H1 (cell line): ENCODE results near the gene PPFIA2. TPM values are rescaled to one million over a fixed set of nuclear protein-coding genes. Genes with fewer than 3 reads are reported as not detected.

Source experiments
- CTCF ChIA-PET: fragments of 300-600 bp; sonication (Branson Sonifier 250); formaldehyde crosslinking; loops from one replicate; lab custom pipeline; 2021; ENCODE audit not compliant: partially characterized antibody; lab: Charles Lee
- POLR2A ChIA-PET: fragments of 300-600 bp; sonication (Branson Sonifier 250); formaldehyde crosslinking; loops from one replicate; lab custom pipeline; 2021; ENCODE audit warnings: inconsistent platforms; ENCODE audit not compliant: partially characterized antibody; lab: Charles Lee
- DNase-seq, 2 experiments: peaks; one replicate each; pipeline versions ENCODE4 v3.0.0 to v3.0.0-alpha.2; 2010 to 2022; ENCODE audit warnings: low spot score in 2 of 2, low read depth in 1 of 2, mixed read lengths in 1 of 2
- FAIRE-seq: peaks from 2 replicates; lab custom pipeline; 2011; peaks lifted over from hg19 to GRCh38; lab: Jason Lieb, UNC
- H2AFZ ChIP-seq: 2 replicates; pipeline ENCODE4 v1.8.1; 2012; ENCODE audit warnings: low read length, inconsistent platforms
- H2AK5ac ChIP-seq: 2 replicates; pipeline ENCODE4 v1.6.1; 2013; ENCODE audit warnings: low read depth, low read length
- H2BK120ac ChIP-seq: replicated peaks from 2 replicates; pipeline ENCODE3; 2013; ENCODE audit warnings: low read depth, low read length, inconsistent platforms
- H2BK12ac ChIP-seq: 2 replicates; pipeline ENCODE4 v1.6.1; 2013; ENCODE audit warnings: low read depth, low read length
- H2BK15ac ChIP-seq: 2 replicates; pipeline ENCODE4 v1.6.1; 2013; ENCODE audit warnings: low read length
- H2BK20ac ChIP-seq: 2 replicates; pipeline ENCODE4 v1.6.1; 2013; ENCODE audit warnings: low read length
- H2BK5ac ChIP-seq: 2 replicates; pipeline ENCODE4 v1.6.1; 2013; ENCODE audit warnings: low read depth, low read length
- H3K14ac ChIP-seq: 2 replicates; pipeline ENCODE4 v1.6.1; 2013; ENCODE audit warnings: inconsistent platforms; ENCODE audit not compliant: insufficient read length
- H3K18ac ChIP-seq: 2 replicates; pipeline ENCODE4 v1.6.1; 2013; ENCODE audit warnings: low read length; ENCODE audit errors: extremely low read depth
- H3K23ac ChIP-seq: 2 replicates; pipeline ENCODE4 v1.6.1; 2013; ENCODE audit warnings: inconsistent platforms; ENCODE audit not compliant: insufficient read length
- H3K23me2 ChIP-seq: 2 replicates; pipeline ENCODE4 v1.6.1; 2013; ENCODE audit warnings: low read depth, low read length
- H3K27ac ChIP-seq: 2 replicates; pipeline ENCODE4 v1.6.1; 2011; ENCODE audit warnings: low read depth, low read length, inconsistent platforms
- H3K27me3 ChIP-seq, 4 experiments: replicated peaks in 1 of 4; 1 replicate in 1 of 4; 2 replicates in 3 of 4; pipeline versions ENCODE4 v1.6.1 to v1.8.1; 2011 to 2013; ENCODE audit warnings: low read length in 3 of 4, mild to moderate bottlenecking in 3 of 4, inconsistent platforms in 2 of 4, mixed read lengths in 2 of 4, moderate library complexity in 1 of 4; ENCODE audit not compliant: control insufficient read depth in 3 of 4, insufficient read depth in 3 of 4; ENCODE audit errors: extremely low read depth in 1 of 4
- H3K36me3 ChIP-seq, 4 experiments: 2 replicates each; pipeline versions ENCODE4 v1.6.1 to v1.8.1; 2011 to 2013; ENCODE audit warnings: mild to moderate bottlenecking in 4 of 4, low read length in 3 of 4, moderate library complexity in 2 of 4, control low read depth in 1 of 4, inconsistent platforms in 1 of 4; ENCODE audit not compliant: insufficient read depth in 4 of 4, control insufficient read depth in 2 of 4
- H3K4ac ChIP-seq: replicated peaks from 2 replicates; pipeline ENCODE3; 2013; ENCODE audit warnings: low read length, low read depth, mixed read lengths, inconsistent platforms; ENCODE audit not compliant: insufficient read length
- H3K4me1 ChIP-seq, 4 experiments: replicated peaks in 1 of 4; 1 replicate in 1 of 4; 2 replicates in 3 of 4; pipeline versions ENCODE4 v1.6.1 to v1.8.1; 2011 to 2013; ENCODE audit warnings: low read length in 3 of 4, inconsistent platforms in 2 of 4, mixed read lengths in 1 of 4; ENCODE audit not compliant: insufficient read depth in 4 of 4, control insufficient read depth in 3 of 4
- H3K4me2 ChIP-seq, 2 experiments: 2 replicates each; pipeline versions ENCODE4 v1.6.1 to v1.8.1; 2011 to 2013; ENCODE audit warnings: low read depth in 2 of 2, low read length in 2 of 2, control low read depth in 1 of 2, inconsistent platforms in 1 of 2, mild to moderate bottlenecking in 1 of 2; ENCODE audit not compliant: insufficient read depth in 1 of 2
- H3K4me3 ChIP-seq, 4 experiments: fragments of 200-600, 300-600 bp in 1 of 4; sonication (generic), shearing (Covaris generic), sonication (Bioruptor Twin) in 1 of 4; 2 replicates each; pipeline versions ENCODE4 v1.5.1 to v1.8.1; 2011 to 2016; ENCODE audit warnings: low read length in 4 of 4, low read depth in 3 of 4, control low read depth in 2 of 4, inconsistent platforms in 2 of 4, mild to moderate bottlenecking in 2 of 4, mixed read lengths in 1 of 4, moderate library complexity in 1 of 4; ENCODE audit not compliant: insufficient read depth in 2 of 4; ENCODE audit errors: extremely low read depth in 1 of 4
- H3K56ac ChIP-seq: replicated peaks from 2 replicates; pipeline ENCODE3; 2013; ENCODE audit warnings: low read depth, mild to moderate bottlenecking, mixed read lengths, low read length, inconsistent platforms; ENCODE audit not compliant: insufficient read length
- H3K79me1 ChIP-seq: 2 replicates; pipeline ENCODE4 v1.6.1; 2013; ENCODE audit warnings: low read depth, low read length, control low read depth
- H3K79me2 ChIP-seq, 2 experiments: 2 replicates each; pipeline versions ENCODE4 v1.6.1 to v1.8.1; 2012 to 2013; ENCODE audit warnings: low read length in 2 of 2, mild to moderate bottlenecking in 2 of 2, inconsistent platforms in 1 of 2; ENCODE audit not compliant: insufficient read depth in 2 of 2, control insufficient read depth in 1 of 2
- H3K9ac ChIP-seq, 4 experiments: replicated peaks in 1 of 4; 1 replicate in 1 of 4; 2 replicates in 3 of 4; pipeline versions ENCODE4 v1.6.1 to v1.8.1; 2011 to 2013; ENCODE audit warnings: low read depth in 3 of 4, low read length in 3 of 4, control low read depth in 2 of 4, mild to moderate bottlenecking in 2 of 4, moderate library complexity in 2 of 4, inconsistent platforms in 1 of 4; ENCODE audit errors: extremely low read depth in 1 of 4
- H3K9me3 ChIP-seq, 2 experiments: 2 replicates each; pipeline versions ENCODE4 v1.6.1 to v1.8.1; 2012 to 2013; ENCODE audit warnings: mild to moderate bottlenecking in 2 of 2, moderate library complexity in 2 of 2, control low read depth in 1 of 2, inconsistent platforms in 1 of 2, low read depth in 1 of 2, low read length in 1 of 2, mixed read lengths in 1 of 2; ENCODE audit not compliant: insufficient read depth in 2 of 2
- H4K20me1 ChIP-seq, 2 experiments: replicated peaks in 1 of 2; 2 replicates each; pipeline versions ENCODE3 to v1.8.1; 2011 to 2013; ENCODE audit warnings: inconsistent platforms in 2 of 2, low read length in 2 of 2, mild to moderate bottlenecking in 1 of 2; ENCODE audit not compliant: insufficient read depth in 2 of 2, control insufficient read depth in 1 of 2
- H4K5ac ChIP-seq: 2 replicates; pipeline ENCODE4 v1.6.1; 2013; ENCODE audit warnings: low read length, low read depth, mixed read lengths, inconsistent platforms; ENCODE audit not compliant: insufficient read length
- H4K8ac ChIP-seq: 2 replicates; pipeline ENCODE4 v1.8.0; 2013; ENCODE audit warnings: mild to moderate bottlenecking, moderate library complexity, low read length, inconsistent platforms; ENCODE audit not compliant: insufficient read depth; ENCODE audit errors: extremely low read depth
- H4K91ac ChIP-seq: replicated peaks from 2 replicates; pipeline ENCODE3; 2013; ENCODE audit warnings: low read length, mixed read lengths, inconsistent platforms; ENCODE audit not compliant: insufficient read length
- ASH2L ChIP-seq: fragments of 200-600, 300-600 bp; sonication (generic); IDR thresholded peaks from one replicate; pipeline ENCODE4 v1.7.1; 2017; ENCODE audit warnings: low read length
- BCL11A ChIP-seq, 2 experiments: IDR thresholded peaks; one replicate each; pipeline ENCODE4 v1.6.1; 2011; ENCODE audit warnings: low read depth in 2 of 2, low read length in 2 of 2, mild to moderate bottlenecking in 2 of 2
- CHD2 ChIP-seq: IDR thresholded peaks from 2 replicates; pipeline ENCODE4 v1.6.1; 2012; ENCODE audit warnings: low read length, improper control_type of control experiment
- HDAC6 ChIP-seq: IDR thresholded peaks from one replicate; pipeline ENCODE4 v1.7.1; 2012; ENCODE audit warnings: low read depth, mild to moderate bottlenecking, inconsistent platforms, low read length, moderate library complexity
- MAFK ChIP-seq: IDR thresholded peaks from 2 replicates; pipeline ENCODE4 v1.6.1; 2012; ENCODE audit warnings: low read depth, mild to moderate bottlenecking, improper control_type of control experiment, low read length
- RBBP5 ChIP-seq: IDR thresholded peaks from 2 replicates; pipeline ENCODE4 v1.7.1; 2012; ENCODE audit warnings: low read depth, mild to moderate bottlenecking, inconsistent platforms, low read length, moderate library complexity, borderline replicate concordance
- RFX5 ChIP-seq: IDR thresholded peaks from 2 replicates; pipeline ENCODE4 v1.6.1; 2011; ENCODE audit warnings: low read depth, low read length, improper control_type of control experiment, borderline replicate concordance
- SIN3A ChIP-seq, 2 experiments: IDR thresholded peaks in 1 of 2; conservative IDR thresholded peaks in 1 of 2; 2 replicates each; pipeline ENCODE4 v1.6.1; 2011 to 2012; ENCODE audit warnings: low read length in 2 of 2, improper control_type of control experiment in 1 of 2, low read depth in 1 of 2, mild to moderate bottlenecking in 1 of 2
- SP4 ChIP-seq: IDR thresholded peaks from 2 replicates; pipeline ENCODE4 v1.6.1; 2012; ENCODE audit warnings: low read length, inconsistent platforms
- WGBS, 2 experiments: shearing (Covaris generic) in 1 of 2; methylation state at CpG; one replicate each; pipeline versions ENCODE4 v1.1.6 to v1.1.7; 2013 to 2015; ENCODE audit warnings: low lambda C conversion rate in 2 of 2, mixed read lengths in 2 of 2, inconsistent platforms in 1 of 2, low coverage in 1 of 2, missing lambda C conversion rate in 1 of 2; ENCODE audit not compliant: insufficient replicate concordance in 2 of 2, insufficient coverage in 1 of 2, insufficient read length in 1 of 2; ENCODE audit errors: extremely low coverage in 1 of 2, missing lambda C conversion rate in 1 of 2; 5-methylcytosine and 5-hydroxymethylcytosine counted together
- polyA plus RNA-seq, 7 experiments: library from polyadenylated mRNA; depleted of rRNA in 3 of 7; stranded (reverse) in 5 of 7; unstranded in 2 of 7; fragments of >200 nt in 5 of 7; fragments of 200-250 nt in 2 of 7; gene quantifications; 1 replicate in 5 of 7; 2 replicates in 1 of 7; 4 replicates in 1 of 7; pipeline versions ENCODE4 v1.2.1 to v1.2.3, GENCODE V29; 2011 to 2013; ENCODE audit warnings: missing spikeins in 2 of 7, mixed read lengths in 2 of 7
- total RNA-seq: library from RNA; stranded (reverse); fragmentation: NEBNext Ultra II Directional; extraction: Animal tissue kit (Norgen Biotek cat#: 25700); gene quantifications from 2 replicates; pipeline ENCODE4 v1.2.1, GENCODE V29; 2021
- TF ChIP-seq, protein P1 (sequence below): IDR thresholded peaks from 2 replicates; pipeline ENCODE4 v1.6.1; 2011; ENCODE audit warnings: low read depth, mild to moderate bottlenecking, low read length; ENCODE audit not compliant: insufficient read depth
- TF ChIP-seq, protein P2 (sequence below): IDR thresholded peaks from 2 replicates; pipeline ENCODE4 v1.6.1; 2012; ENCODE audit warnings: low read length, inconsistent platforms
- TF ChIP-seq, protein P3 (sequence below): IDR thresholded peaks from 2 replicates; pipeline ENCODE4 v1.6.1; 2012; ENCODE audit warnings: inconsistent platforms

Gene PPFIA2
- total and polyA plus RNA-seq, 2 of the 8 experiments (the other 6 are each of a cell fraction or from before 2014, with no cell fraction given): 1.2 to 1.8 TPM

DNA sequence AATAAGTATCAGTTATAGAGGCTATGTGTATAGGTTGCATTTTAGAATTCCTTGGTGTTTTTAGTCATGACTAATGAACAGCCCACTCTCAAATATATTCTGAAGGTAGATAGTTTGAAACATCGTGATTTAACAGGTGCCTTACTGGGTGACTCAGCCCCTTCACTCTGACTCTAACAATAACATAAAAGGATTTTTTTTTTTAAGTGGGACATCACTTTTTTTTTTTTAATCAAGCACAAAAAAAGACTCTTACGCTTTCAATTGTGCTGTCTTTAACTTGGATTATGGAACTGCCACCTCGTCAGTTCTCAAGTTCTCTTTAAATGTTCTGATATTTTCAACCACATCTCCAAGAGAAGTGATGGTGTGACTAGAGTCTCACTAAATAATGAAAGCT lies 46.6 kb downstream of the PPFIA2 start:
- Histone ChIP-seq H3K23me2 (no peaks in the 10 kb centered on the region), H2BK12ac (no peak overlapping the region), H3K27ac (no peak overlapping the region), H4K8ac (no peak overlapping the region), H2BK15ac (no peak overlapping the region), H2AK5ac (no peak overlapping the region), H3K9ac (no peak overlapping the region), H4K91ac (no peak overlapping the region), H2AFZ (no peak overlapping the region), H3K14ac (no peak overlapping the region), H3K4me3 (no peak overlapping the region), H2BK20ac (no peak overlapping the region), H3K79me1 (no peaks in the 10 kb centered on the region), H3K79me2 (no peaks in the 10 kb centered on the region), H4K5ac (no peak overlapping the region), H2BK120ac (no peak overlapping the region), H3K4me2 (no peak overlapping the region), H3K4me1 (no peaks in the 10 kb centered on the region), H2BK5ac (no peak overlapping the region), H3K4ac (no peak overlapping the region), H3K56ac (no peak overlapping the region), H3K27me3 (no peaks in the 10 kb centered on the region), H3K23ac (no peak overlapping the region), H3K9me3 (no peaks in the 10 kb centered on the region), H3K18ac (no peak overlapping the region), H3K36me3 (no peaks in the 10 kb centered on the region), H4K20me1 (no peaks in the 10 kb centered on the region)
- no peak for DNase-seq
- no peak for FAIRE-seq
- ChIA-PET CTCF (no interaction called here), POLR2A (no interaction called here)
- WGBS, 2 experiments: 92% methylated on average over 3 of the region's 3 CpGs; no CpG with 5 or more reads in 1 of the 2 experiments
- TF ChIP-seq BCL11A (IDR thresholded peaks at IDR 0.05; ENCODE audit: low read depth in 2 of 2, low read length in 2 of 2) (no peak), RBBP5 (no peak), CHD2 (no peak), SP4 (no peak), RFX5 (no peak), HDAC6 (no peak), MAFK (no peak), ASH2L (no peak), SIN3A (conservative IDR thresholded peaks at IDR 0.05 in 1 of 2, IDR thresholded peaks at IDR 0.05 in 1 of 2; ENCODE audit: low read depth in 1 of 2, low read length in 2 of 2) (no peak)
- TF ChIP-seq, protein P1, sequence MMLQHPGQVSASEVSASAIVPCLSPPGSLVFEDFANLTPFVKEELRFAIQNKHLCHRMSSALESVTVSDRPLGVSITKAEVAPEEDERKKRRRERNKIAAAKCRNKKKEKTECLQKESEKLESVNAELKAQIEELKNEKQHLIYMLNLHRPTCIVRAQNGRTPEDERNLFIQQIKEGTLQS: no peak
- TF ChIP-seq, protein P2, sequence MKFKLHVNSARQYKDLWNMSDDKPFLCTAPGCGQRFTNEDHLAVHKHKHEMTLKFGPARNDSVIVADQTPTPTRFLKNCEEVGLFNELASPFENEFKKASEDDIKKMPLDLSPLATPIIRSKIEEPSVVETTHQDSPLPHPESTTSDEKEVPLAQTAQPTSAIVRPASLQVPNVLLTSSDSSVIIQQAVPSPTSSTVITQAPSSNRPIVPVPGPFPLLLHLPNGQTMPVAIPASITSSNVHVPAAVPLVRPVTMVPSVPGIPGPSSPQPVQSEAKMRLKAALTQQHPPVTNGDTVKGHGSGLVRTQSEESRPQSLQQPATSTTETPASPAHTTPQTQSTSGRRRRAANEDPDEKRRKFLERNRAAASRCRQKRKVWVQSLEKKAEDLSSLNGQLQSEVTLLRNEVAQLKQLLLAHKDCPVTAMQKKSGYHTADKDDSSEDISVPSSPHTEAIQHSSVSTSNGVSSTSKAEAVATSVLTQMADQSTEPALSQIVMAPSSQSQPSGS: no peak
- TF ChIP-seq, protein P3, sequence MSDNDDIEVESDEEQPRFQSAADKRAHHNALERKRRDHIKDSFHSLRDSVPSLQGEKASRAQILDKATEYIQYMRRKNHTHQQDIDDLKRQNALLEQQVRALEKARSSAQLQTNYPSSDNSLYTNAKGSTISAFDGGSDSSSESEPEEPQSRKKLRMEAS: no peak
